H1 (cell line): ENCODE results near the gene IFT81. TPM values are rescaled to one million over a fixed set of nuclear protein-coding genes. Genes with fewer than 3 reads are reported as not detected.
A peak's percentile ranks its signal among the peaks of the same experiment; 100 is the strongest.

Experiments
- CTCF ChIA-PET: fragments of 300-600 bp; sonication (Branson Sonifier 250); formaldehyde crosslinking; loops from one replicate; lab custom pipeline; 2021; ENCODE audit not compliant: partially characterized antibody; lab: Charles Lee
- POLR2A ChIA-PET: fragments of 300-600 bp; sonication (Branson Sonifier 250); formaldehyde crosslinking; loops from one replicate; lab custom pipeline; 2021; ENCODE audit warnings: inconsistent platforms; ENCODE audit not compliant: partially characterized antibody; lab: Charles Lee
- DNase-seq, 2 experiments: peaks; one replicate each; pipeline versions ENCODE4 v3.0.0 to v3.0.0-alpha.2; 2010 to 2022; ENCODE audit warnings: low spot score in 2 of 2, low read depth in 1 of 2, mixed read lengths in 1 of 2
- FAIRE-seq: peaks from 2 replicates; lab custom pipeline; 2011; peaks lifted over from hg19 to GRCh38; lab: Jason Lieb, UNC
- H2AFZ ChIP-seq: 2 replicates; pipeline ENCODE4 v1.8.1; 2012; ENCODE audit warnings: low read length, inconsistent platforms
- H2AK5ac ChIP-seq: 2 replicates; pipeline ENCODE4 v1.6.1; 2013; ENCODE audit warnings: low read depth, low read length
- H2BK120ac ChIP-seq: replicated peaks from 2 replicates; pipeline ENCODE3; 2013; ENCODE audit warnings: low read depth, low read length, inconsistent platforms
- H2BK12ac ChIP-seq: 2 replicates; pipeline ENCODE4 v1.6.1; 2013; ENCODE audit warnings: low read depth, low read length
- H2BK15ac ChIP-seq: 2 replicates; pipeline ENCODE4 v1.6.1; 2013; ENCODE audit warnings: low read length
- H2BK20ac ChIP-seq: 2 replicates; pipeline ENCODE4 v1.6.1; 2013; ENCODE audit warnings: low read length
- H2BK5ac ChIP-seq: 2 replicates; pipeline ENCODE4 v1.6.1; 2013; ENCODE audit warnings: low read depth, low read length
- H3K14ac ChIP-seq: 2 replicates; pipeline ENCODE4 v1.6.1; 2013; ENCODE audit warnings: inconsistent platforms; ENCODE audit not compliant: insufficient read length
- H3K18ac ChIP-seq: 2 replicates; pipeline ENCODE4 v1.6.1; 2013; ENCODE audit warnings: low read length; ENCODE audit errors: extremely low read depth
- H3K23ac ChIP-seq: 2 replicates; pipeline ENCODE4 v1.6.1; 2013; ENCODE audit warnings: inconsistent platforms; ENCODE audit not compliant: insufficient read length
- H3K23me2 ChIP-seq: 2 replicates; pipeline ENCODE4 v1.6.1; 2013; ENCODE audit warnings: low read depth, low read length
- H3K27ac ChIP-seq: 2 replicates; pipeline ENCODE4 v1.6.1; 2011; ENCODE audit warnings: low read depth, low read length, inconsistent platforms
- H3K27me3 ChIP-seq, 4 experiments: replicated peaks in 1 of 4; 1 replicate in 1 of 4; 2 replicates in 3 of 4; pipeline versions ENCODE4 v1.6.1 to v1.8.1; 2011 to 2013; ENCODE audit warnings: low read length in 3 of 4, mild to moderate bottlenecking in 3 of 4, inconsistent platforms in 2 of 4, mixed read lengths in 2 of 4, moderate library complexity in 1 of 4; ENCODE audit not compliant: control insufficient read depth in 3 of 4, insufficient read depth in 3 of 4; ENCODE audit errors: extremely low read depth in 1 of 4
- H3K36me3 ChIP-seq, 4 experiments: 2 replicates each; pipeline versions ENCODE4 v1.6.1 to v1.8.1; 2011 to 2013; ENCODE audit warnings: mild to moderate bottlenecking in 4 of 4, low read length in 3 of 4, moderate library complexity in 2 of 4, control low read depth in 1 of 4, inconsistent platforms in 1 of 4; ENCODE audit not compliant: insufficient read depth in 4 of 4, control insufficient read depth in 2 of 4
- H3K4ac ChIP-seq: replicated peaks from 2 replicates; pipeline ENCODE3; 2013; ENCODE audit warnings: low read length, low read depth, mixed read lengths, inconsistent platforms; ENCODE audit not compliant: insufficient read length
- H3K4me1 ChIP-seq, 4 experiments: replicated peaks in 1 of 4; 1 replicate in 1 of 4; 2 replicates in 3 of 4; pipeline versions ENCODE4 v1.6.1 to v1.8.1; 2011 to 2013; ENCODE audit warnings: low read length in 3 of 4, inconsistent platforms in 2 of 4, mixed read lengths in 1 of 4; ENCODE audit not compliant: insufficient read depth in 4 of 4, control insufficient read depth in 3 of 4
- H3K4me2 ChIP-seq, 2 experiments: 2 replicates each; pipeline versions ENCODE4 v1.6.1 to v1.8.1; 2011 to 2013; ENCODE audit warnings: low read depth in 2 of 2, low read length in 2 of 2, control low read depth in 1 of 2, inconsistent platforms in 1 of 2, mild to moderate bottlenecking in 1 of 2; ENCODE audit not compliant: insufficient read depth in 1 of 2
- H3K4me3 ChIP-seq, 4 experiments: fragments of 200-600, 300-600 bp in 1 of 4; sonication (generic), shearing (Covaris generic), sonication (Bioruptor Twin) in 1 of 4; 2 replicates each; pipeline versions ENCODE4 v1.5.1 to v1.8.1; 2011 to 2016; ENCODE audit warnings: low read length in 4 of 4, low read depth in 3 of 4, control low read depth in 2 of 4, inconsistent platforms in 2 of 4, mild to moderate bottlenecking in 2 of 4, mixed read lengths in 1 of 4, moderate library complexity in 1 of 4; ENCODE audit not compliant: insufficient read depth in 2 of 4; ENCODE audit errors: extremely low read depth in 1 of 4
- H3K56ac ChIP-seq: replicated peaks from 2 replicates; pipeline ENCODE3; 2013; ENCODE audit warnings: low read depth, mild to moderate bottlenecking, mixed read lengths, low read length, inconsistent platforms; ENCODE audit not compliant: insufficient read length
- H3K79me1 ChIP-seq: 2 replicates; pipeline ENCODE4 v1.6.1; 2013; ENCODE audit warnings: low read depth, low read length, control low read depth
- H3K79me2 ChIP-seq, 2 experiments: 2 replicates each; pipeline versions ENCODE4 v1.6.1 to v1.8.1; 2012 to 2013; ENCODE audit warnings: low read length in 2 of 2, mild to moderate bottlenecking in 2 of 2, inconsistent platforms in 1 of 2; ENCODE audit not compliant: insufficient read depth in 2 of 2, control insufficient read depth in 1 of 2
- H3K9ac ChIP-seq, 4 experiments: replicated peaks in 1 of 4; 1 replicate in 1 of 4; 2 replicates in 3 of 4; pipeline versions ENCODE4 v1.6.1 to v1.8.1; 2011 to 2013; ENCODE audit warnings: low read depth in 3 of 4, low read length in 3 of 4, control low read depth in 2 of 4, mild to moderate bottlenecking in 2 of 4, moderate library complexity in 2 of 4, inconsistent platforms in 1 of 4; ENCODE audit errors: extremely low read depth in 1 of 4
- H3K9me3 ChIP-seq, 2 experiments: 2 replicates each; pipeline versions ENCODE4 v1.6.1 to v1.8.1; 2012 to 2013; ENCODE audit warnings: mild to moderate bottlenecking in 2 of 2, moderate library complexity in 2 of 2, control low read depth in 1 of 2, inconsistent platforms in 1 of 2, low read depth in 1 of 2, low read length in 1 of 2, mixed read lengths in 1 of 2; ENCODE audit not compliant: insufficient read depth in 2 of 2
- H4K20me1 ChIP-seq, 2 experiments: replicated peaks in 1 of 2; 2 replicates each; pipeline versions ENCODE3 to v1.8.1; 2011 to 2013; ENCODE audit warnings: inconsistent platforms in 2 of 2, low read length in 2 of 2, mild to moderate bottlenecking in 1 of 2; ENCODE audit not compliant: insufficient read depth in 2 of 2, control insufficient read depth in 1 of 2
- H4K5ac ChIP-seq: 2 replicates; pipeline ENCODE4 v1.6.1; 2013; ENCODE audit warnings: low read length, low read depth, mixed read lengths, inconsistent platforms; ENCODE audit not compliant: insufficient read length
- H4K8ac ChIP-seq: 2 replicates; pipeline ENCODE4 v1.8.0; 2013; ENCODE audit warnings: mild to moderate bottlenecking, moderate library complexity, low read length, inconsistent platforms; ENCODE audit not compliant: insufficient read depth; ENCODE audit errors: extremely low read depth
- H4K91ac ChIP-seq: replicated peaks from 2 replicates; pipeline ENCODE3; 2013; ENCODE audit warnings: low read length, mixed read lengths, inconsistent platforms; ENCODE audit not compliant: insufficient read length
- CHD1 ChIP-seq: IDR thresholded peaks from 2 replicates; pipeline ENCODE4 v1.6.1; 2012; ENCODE audit warnings: low read depth, low read length, improper control_type of control experiment
- GTF2F1 ChIP-seq: IDR thresholded peaks from 2 replicates; pipeline ENCODE4 v1.6.1; 2012; ENCODE audit warnings: low read depth, low read length, improper control_type of control experiment, borderline replicate concordance
- HDAC6 ChIP-seq: IDR thresholded peaks from one replicate; pipeline ENCODE4 v1.7.1; 2012; ENCODE audit warnings: low read depth, mild to moderate bottlenecking, inconsistent platforms, low read length, moderate library complexity
- TEAD4 ChIP-seq: IDR thresholded peaks from 2 replicates; pipeline ENCODE4 v1.6.1; 2012; ENCODE audit warnings: low read depth, low read length, inconsistent platforms, mixed read lengths
- WGBS, 2 experiments: shearing (Covaris generic) in 1 of 2; methylation state at CpG; one replicate each; pipeline versions ENCODE4 v1.1.6 to v1.1.7; 2013 to 2015; ENCODE audit warnings: low lambda C conversion rate in 2 of 2, mixed read lengths in 2 of 2, inconsistent platforms in 1 of 2, low coverage in 1 of 2, missing lambda C conversion rate in 1 of 2; ENCODE audit not compliant: insufficient replicate concordance in 2 of 2, insufficient coverage in 1 of 2, insufficient read length in 1 of 2; ENCODE audit errors: extremely low coverage in 1 of 2, missing lambda C conversion rate in 1 of 2; 5-methylcytosine and 5-hydroxymethylcytosine counted together
- polyA plus RNA-seq, 7 experiments: library from polyadenylated mRNA; depleted of rRNA in 3 of 7; stranded (reverse) in 5 of 7; unstranded in 2 of 7; fragments of >200 nt in 5 of 7; fragments of 200-250 nt in 2 of 7; gene quantifications; 1 replicate in 5 of 7; 2 replicates in 1 of 7; 4 replicates in 1 of 7; pipeline versions ENCODE4 v1.2.1 to v1.2.3, GENCODE V29; 2011 to 2013; ENCODE audit warnings: missing spikeins in 2 of 7, mixed read lengths in 2 of 7
- total RNA-seq: library from RNA; stranded (reverse); fragmentation: NEBNext Ultra II Directional; extraction: Animal tissue kit (Norgen Biotek cat#: 25700); gene quantifications from 2 replicates; pipeline ENCODE4 v1.2.1, GENCODE V29; 2021
- TF ChIP-seq, protein P1 (sequence below): IDR thresholded peaks from 2 replicates; pipeline ENCODE4 v1.6.1; 2011; ENCODE audit warnings: low read length, improper control_type of control experiment

IFT81 gene
- total and polyA plus RNA-seq, 2 of the 8 experiments (the other 6 are each of a cell fraction or from before 2014, with no cell fraction given), result 4.1 to 14.5 TPM

DNA sequence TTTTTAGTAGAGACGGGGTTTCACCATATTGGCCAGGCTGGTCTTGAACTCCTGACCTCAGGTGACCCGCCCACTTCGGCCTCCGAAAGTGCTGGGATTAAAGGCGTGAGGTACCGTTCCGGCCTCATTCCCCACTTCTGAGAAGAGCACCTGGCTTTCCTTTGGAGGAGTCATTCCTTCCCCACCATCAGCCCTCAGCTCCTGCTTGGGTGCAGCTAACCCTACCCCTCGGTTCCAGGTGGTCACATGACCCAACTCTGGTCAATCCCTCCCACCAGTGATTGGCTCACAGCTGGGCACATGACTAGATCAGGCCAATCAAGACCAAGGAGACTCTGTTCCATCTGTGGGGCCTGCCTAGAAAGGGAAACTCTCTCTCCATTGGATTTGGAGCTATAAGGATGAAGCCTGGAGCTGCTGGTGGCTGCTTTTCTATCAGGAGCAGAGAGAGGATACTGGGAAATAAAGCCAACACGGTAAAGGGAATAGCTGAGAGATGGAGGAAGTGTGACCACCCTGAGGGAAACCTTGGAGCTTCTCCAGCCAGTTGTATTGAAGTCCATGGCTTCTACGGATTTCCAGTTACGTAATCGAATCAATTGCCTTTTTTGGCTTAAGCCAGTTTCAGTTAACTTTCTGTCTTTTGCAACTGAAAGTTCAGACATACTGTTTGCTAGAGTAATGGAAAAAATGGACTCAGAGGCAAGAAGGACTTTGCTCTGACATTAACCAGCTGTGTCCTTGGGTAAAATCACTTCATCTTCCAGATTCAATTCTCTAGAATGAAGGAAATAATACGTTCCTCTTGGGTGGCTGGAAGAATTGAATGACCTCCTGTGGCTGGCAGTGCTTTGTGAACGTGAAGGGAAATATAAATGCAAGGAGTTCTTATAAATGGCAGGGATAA, 19.7 kb upstream of the IFT81 start:
- H2AK5ac ChIP-seq, result no peak overlapping the region
- 95% methylated on average over 14 of the region's 14 CpGs; no CpG with 5 or more reads in 1 of the 2 experiments for WGBS, 2 experiments
- no peaks in the 10 kb centered on the region for H3K36me3 ChIP-seq
- no peak overlapping the region for H3K4me2 ChIP-seq
- H4K91ac ChIP-seq, result no peak overlapping the region
- TF ChIP-seq GTF2F1 (no peak), CHD1 (no peak), TEAD4 (no peak), HDAC6 (no peak)
- TF ChIP-seq, protein P1, sequence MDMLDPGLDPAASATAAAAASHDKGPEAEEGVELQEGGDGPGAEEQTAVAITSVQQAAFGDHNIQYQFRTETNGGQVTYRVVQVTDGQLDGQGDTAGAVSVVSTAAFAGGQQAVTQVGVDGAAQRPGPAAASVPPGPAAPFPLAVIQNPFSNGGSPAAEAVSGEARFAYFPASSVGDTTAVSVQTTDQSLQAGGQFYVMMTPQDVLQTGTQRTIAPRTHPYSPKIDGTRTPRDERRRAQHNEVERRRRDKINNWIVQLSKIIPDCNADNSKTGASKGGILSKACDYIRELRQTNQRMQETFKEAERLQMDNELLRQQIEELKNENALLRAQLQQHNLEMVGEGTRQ, result peak; percentile 77
- H4K8ac ChIP-seq, result no peak overlapping the region
- no peak overlapping the region for H3K56ac ChIP-seq
- FAIRE-seq (no peak), DNase-seq (no peak)
- no peaks in the 10 kb centered on the region for H3K79me1 ChIP-seq
- H4K5ac ChIP-seq, result no peak overlapping the region
- H3K27me3 ChIP-seq, result no peaks in the 10 kb centered on the region
- H3K9me3 ChIP-seq, result no peaks in the 10 kb centered on the region
- no peaks in the 10 kb centered on the region for H4K20me1 ChIP-seq
- no peak overlapping the region for H3K4ac ChIP-seq
- peak overlapping the region; percentile 57; the same call in 1 of the 2 replicates for H2AFZ ChIP-seq
- H2BK20ac ChIP-seq, result no peak overlapping the region
- no peak overlapping the region for H3K23ac ChIP-seq
- no peak overlapping the region for H3K27ac ChIP-seq
- H2BK5ac ChIP-seq, result no peak overlapping the region
- peaks cover 0 to 2% (median under 1%) of the 10 kb centered on the region in 4 experiments; a peak in 2 of 7 replicates for H3K4me1 ChIP-seq
- no peak overlapping the region for H2BK120ac ChIP-seq
- ChIA-PET CTCF (interaction anchor here (0.6 to 4.5 kb wide), 12 partner anchors 8 to 642 kb away, joined by 3 to 28 read pairs (median 3); no protein-coding TSS in a partner anchor), POLR2A (interaction anchor here (0.7 to 1.3 kb wide), 4 partner anchors 10 to 181 kb away, joined by 3 read pairs; no protein-coding TSS in a partner anchor)
- no peak overlapping the region for H3K18ac ChIP-seq
- no peak overlapping the region for H2BK12ac ChIP-seq
- no peak overlapping the region for H3K4me3 ChIP-seq
- no peak overlapping the region for H3K9ac ChIP-seq
- no peak overlapping the region for H3K14ac ChIP-seq
- H2BK15ac ChIP-seq, result no peak overlapping the region
- H3K79me2 ChIP-seq, result no peaks in the 10 kb centered on the region
- H3K23me2 ChIP-seq, result no peaks in the 10 kb centered on the region
